GM08714 (cell line): ENCODE results near the gene GNAO1.

Experiments
- H3K4me3 ChIP-seq: fragments of 200-500 bp; sonication (Bioruptor generic); 2 replicates; pipeline ENCODE4 v1.5.1; 2014; ENCODE audit warnings: mild to moderate bottlenecking, low read length, inconsistent platforms
- ZNF274 ChIP-seq: IDR thresholded peaks from 2 replicates; pipeline ENCODE4 v1.6.1; 2012; ENCODE audit warnings: mild to moderate bottlenecking, low read depth, low read length

The GNAO1 gene

DNA sequence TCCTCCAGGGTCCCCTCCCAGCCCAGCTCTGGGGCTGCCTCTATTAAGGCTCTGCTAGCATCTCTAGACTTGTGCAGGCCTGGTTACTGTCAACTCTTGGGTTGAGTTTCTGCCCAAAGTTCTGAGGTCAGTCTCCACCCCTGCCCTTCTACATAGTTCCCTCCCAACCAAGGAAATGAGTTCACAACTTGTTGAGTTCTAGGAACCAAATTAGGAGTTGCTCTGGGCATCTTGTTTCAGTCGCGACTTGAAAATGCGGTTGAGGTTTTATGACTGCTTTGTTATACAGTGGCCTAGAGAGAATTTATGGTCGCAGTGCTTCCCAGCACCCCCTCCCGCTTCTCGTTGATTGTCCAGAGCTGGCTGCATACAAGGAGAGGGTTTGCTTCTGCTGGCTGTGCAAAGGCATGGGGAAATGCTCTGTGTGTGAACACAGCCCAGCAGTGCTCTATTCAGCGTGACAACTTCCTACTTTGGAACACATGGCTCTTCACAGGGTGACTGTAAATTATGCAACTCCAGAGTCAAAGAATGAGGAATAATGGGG, 20.2 kb downstream of the GNAO1 start:
- no peak for TF ChIP-seq ZNF274
- H3K4me3 ChIP-seq: no peak overlapping the region

DNA sequence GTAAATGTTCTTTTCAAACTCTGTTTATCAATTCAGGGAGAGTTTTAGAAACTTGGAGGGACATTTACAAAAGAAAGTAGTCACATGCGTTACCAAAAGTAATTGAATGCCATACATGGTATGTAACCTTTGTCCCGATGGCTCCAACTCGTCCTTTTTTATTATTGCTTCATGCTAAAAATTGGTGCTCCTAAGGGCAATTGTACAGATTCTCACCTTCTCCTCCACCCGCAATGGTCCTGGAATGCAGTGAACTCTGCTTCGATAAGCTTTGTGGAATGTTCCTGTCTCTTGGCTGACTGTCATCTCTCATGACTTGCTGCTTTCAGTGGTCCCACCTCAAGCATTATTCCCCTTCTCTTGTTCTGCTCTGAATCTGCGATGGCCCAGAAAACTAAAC, 20.9 kb downstream of the GNAO1 start:
- no peak for TF ChIP-seq ZNF274

DNA sequence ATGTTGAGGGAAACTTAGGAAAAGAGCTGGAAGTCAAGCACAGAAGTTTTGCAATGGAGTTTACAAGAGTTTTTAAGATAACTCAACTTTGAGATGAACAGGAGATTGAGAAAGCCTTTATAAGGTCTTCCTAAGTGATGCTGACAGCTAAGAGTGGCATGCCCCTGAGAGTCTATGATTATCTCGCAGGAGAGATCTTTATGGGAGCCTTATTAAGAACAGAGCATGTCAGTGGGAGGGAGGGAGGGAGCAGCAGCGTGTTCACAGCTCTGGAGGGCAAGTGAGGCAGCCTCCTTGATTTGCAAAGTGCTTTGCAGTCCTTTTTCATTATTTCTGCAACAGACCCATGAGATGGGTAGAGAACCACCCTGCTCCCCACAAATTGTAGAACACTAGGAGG, 30.7 kb downstream of the GNAO1 start:
- no peak for TF ChIP-seq ZNF274

More for the DNA sequence above, 20.9 kb downstream of the GNAO1 start:
- H3K4me3 ChIP-seq: no peak overlapping the region

DNA sequence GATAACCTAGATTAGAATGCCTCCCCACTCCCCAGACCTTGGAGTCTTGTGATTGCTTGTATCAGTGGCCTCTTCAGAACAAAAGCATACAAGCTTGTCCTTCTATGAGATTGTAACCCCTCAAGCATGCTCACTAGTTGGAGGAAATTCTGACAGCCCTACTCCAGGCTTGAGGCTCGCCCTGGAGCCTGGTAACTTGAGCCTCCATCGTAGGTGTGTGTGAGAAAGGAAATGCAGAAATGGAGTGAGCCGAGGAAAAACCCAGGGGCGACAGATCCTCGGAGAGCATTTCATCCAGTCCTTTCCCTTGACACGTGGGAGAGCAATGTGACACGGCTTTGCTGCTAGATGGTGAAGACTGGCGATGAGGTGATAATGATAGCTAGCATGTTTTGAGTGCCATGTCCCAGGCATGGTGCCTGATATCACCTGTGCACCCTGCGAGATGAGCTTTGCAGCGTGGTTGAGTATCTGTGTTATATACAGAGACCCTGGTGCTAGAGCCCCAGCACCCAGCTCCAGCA, 31.2 kb downstream of the GNAO1 start:
- TF ChIP-seq ZNF274: no peak

More for the DNA sequence above, 30.7 kb downstream of the GNAO1 start:
- H3K4me3 ChIP-seq: no peak overlapping the region

DNA sequence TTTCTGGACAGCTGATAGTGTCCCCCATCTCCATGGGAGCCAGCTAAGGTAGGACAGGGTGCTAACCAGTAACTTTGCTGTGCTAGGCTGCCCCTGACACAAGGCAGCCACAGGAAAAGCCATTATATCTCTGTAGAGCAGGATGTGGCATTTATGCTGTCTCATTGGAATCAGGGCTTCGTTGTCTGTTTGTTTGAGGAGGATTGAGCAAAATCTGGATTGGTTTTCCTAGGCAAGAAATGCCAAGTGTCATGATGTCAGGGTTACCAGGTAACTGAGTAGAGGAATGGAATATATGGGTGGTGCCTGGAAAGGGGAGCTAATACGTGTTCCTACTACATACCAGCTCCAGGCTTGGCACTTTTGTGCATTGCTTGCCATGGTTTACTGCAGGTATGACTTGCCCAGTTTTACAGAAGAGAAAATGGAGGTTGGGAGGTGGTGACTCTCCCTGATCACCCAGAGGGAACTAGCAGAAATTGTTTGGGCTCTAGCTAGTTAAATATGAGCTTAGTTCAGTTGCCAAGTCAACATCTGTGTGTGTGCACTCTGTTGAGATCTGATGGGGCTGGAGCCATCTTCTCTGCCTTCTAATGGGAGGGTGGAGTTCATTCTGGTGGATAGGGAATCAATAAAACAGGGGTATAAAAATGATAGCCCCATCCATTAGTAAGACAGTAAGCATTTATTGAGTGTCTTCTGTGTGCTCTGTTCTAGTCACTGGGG, 33.9 kb downstream of the GNAO1 start:
- no peak for TF ChIP-seq ZNF274
- no peak overlapping the region for H3K4me3 ChIP-seq

More for the DNA sequence above, 31.2 kb downstream of the GNAO1 start:
- H3K4me3 ChIP-seq: no peak overlapping the region

DNA sequence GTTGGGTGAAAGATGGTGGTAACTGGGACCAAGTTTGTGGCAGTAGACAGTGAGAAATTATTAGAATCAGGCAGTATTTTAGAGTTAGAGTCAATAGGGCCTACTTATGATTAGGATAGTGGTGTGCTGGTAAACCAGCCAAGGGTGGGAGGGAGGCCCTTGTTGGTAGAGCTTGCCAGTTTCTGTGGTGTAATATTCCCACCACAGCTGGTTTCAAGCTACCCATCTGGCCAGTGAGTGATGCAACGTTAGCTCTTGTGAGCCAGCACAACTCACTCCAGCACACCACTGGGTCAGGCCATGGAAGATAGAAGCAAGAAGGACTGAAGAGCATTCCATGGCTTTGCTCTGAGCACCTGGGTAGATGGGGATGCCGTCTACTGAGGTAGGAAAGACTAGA, 34.9 kb downstream of the GNAO1 start:
- no peak for TF ChIP-seq ZNF274
- no peak overlapping the region for H3K4me3 ChIP-seq

DNA sequence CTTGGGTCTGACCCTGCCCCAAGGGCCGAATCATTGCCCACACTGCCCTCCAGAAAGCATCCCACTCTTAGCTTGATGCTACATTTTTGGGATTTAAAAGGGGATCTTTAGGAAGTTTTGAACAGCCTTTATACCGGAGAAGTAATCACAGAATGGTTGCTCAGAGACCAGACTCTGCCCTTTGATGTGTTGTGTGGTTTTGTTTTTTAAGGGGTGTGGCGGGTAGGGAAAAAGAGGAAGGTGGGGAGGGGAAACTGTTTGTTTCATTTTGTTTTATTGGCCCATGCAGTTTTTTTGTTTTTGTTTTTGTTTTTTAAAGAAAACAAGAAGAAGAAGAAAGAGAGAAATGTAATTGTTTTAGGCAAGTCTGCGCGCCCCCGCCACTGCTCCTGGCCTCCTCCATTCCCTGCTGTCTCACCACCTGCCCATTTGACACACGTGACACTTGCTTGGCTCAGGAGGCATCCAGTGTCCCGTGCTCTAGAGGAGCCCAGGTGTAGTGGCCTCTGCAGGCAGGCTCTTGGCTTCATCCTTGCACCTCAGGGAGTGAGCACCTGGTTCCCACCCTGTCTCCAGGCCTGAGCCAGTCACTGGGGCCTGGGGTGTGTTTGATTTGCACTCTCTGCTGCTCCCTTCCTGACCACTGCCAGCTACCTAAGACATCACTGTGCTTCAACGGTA, 35.7 kb downstream of the GNAO1 start:
- H3K4me3 ChIP-seq: no peak overlapping the region
- no peak for TF ChIP-seq ZNF274

DNA sequence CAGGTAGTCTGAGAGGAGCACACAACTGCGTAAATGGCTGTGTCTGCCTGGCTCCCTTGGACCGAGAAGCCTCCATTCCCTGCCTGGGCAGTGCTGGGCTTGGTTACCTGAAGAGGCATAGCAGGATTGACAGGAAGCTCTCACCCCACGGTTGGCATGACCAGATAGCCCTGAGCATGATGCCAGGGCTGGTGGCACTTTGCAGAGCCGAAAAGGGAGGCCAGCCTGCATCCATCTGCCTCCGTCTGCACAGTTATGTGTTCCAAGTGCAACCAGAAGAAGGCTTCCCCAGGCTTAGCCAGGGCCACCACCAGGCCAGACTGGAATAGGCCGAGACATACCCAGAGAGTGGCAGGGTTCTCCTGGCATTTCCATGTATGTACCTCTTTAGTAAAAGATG, 36.6 kb downstream of the GNAO1 start:
- no peak for TF ChIP-seq ZNF274
- H3K4me3 ChIP-seq: no peak overlapping the region

DNA sequence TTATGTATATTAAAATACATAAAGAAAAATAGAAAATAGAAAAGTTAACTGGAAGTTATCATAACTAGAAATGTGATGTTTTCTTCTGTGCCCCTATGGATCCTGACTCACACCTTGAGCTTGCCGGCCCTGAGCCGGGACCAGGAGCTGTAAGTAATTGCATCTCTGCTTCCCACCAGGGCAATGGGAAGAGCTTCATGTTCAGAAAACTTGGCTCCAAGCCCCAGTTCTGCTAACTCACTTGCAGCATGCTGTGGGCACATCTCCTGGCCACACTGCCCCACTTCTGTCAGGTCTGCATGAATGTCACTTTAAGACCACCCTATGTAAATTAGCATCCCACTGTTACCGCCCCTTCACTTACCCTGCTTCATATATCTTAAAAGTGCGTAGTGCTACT, 37.2 kb downstream of the GNAO1 start:
- no peak for TF ChIP-seq ZNF274
- no peak overlapping the region for H3K4me3 ChIP-seq

DNA sequence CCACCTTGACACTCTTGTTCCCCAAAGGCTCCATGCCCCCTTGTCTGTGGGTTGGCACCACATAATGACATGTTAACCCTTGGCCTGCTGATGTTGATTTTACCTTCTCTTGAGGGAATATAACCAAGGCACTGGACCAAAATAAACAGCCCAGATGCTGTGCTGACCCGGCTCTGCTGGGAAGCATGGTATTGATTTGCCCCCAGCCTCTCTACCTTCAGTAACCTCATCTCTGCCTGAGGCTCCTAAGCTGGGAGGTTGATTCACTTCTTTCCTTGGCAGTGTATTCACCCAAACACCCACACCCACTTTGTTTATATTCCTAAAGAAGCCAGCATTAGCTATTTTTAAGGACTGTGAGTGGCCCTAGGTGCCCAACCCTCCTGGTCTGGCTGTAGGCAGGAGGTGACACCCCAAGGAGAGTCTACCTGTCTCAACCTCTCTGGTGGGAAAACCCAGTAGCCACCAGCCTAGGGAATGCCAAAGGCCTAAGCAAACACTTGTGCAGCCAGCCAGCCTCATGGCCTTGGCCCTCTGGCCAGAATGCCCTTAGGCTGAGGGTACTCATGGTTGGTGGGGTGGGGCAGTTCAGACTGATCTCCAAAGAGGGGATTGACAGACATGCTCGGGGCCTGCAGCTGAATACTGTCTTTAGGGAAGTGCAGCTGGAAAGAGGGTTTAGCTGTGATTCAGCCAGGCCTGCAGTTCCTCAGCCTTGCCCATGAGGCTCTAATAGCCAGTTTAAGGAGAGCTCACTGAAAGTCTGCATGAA, 42.7 kb downstream of the GNAO1 start:
- H3K4me3 ChIP-seq: no peak overlapping the region
- TF ChIP-seq ZNF274: no peak

DNA sequence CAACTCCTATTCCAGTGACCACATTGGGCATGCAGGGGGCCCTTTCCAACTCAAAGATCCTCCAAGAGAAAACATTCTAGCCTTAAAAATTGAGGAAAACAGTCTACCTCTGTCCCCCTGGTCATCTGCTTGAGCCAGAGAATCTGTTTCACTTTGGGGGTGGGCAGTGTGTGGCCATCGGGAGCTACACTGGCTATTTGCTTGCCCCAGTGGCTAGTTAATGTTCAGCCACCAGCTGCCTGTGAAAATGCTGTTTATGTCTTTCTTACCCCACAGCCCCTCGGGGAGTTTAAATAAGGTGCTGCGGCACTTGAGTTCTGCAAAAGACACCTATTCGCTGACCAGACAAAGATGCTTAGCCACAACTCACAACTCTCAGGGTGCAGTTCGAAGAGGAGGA, 43.4 kb downstream of the GNAO1 start:
- TF ChIP-seq ZNF274: no peak
- H3K4me3 ChIP-seq: no peak overlapping the region

DNA sequence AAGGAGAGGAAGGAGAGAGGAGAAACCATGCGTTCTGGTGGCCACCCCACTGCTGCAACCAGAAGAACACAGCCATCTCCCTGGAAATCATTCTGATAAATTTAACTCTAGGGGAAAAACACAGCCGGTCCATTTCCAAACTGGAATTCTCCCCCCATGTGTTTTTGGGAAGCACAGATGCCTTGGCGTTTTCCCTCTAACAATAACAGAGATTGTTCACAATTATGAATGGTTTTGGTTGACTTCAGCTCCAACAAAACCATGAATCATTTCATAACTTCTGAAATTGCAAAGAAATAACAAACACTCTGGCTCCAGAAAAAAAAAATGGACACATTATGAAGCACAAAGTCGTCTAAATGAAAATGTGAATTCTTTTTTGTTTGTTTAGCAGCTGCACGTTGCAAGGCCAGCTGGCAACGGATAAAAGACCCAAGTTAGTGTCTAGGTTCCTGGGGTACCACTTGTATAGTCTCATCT, 46.2 kb downstream of the GNAO1 start:
- TF ChIP-seq ZNF274: no peak

DNA sequence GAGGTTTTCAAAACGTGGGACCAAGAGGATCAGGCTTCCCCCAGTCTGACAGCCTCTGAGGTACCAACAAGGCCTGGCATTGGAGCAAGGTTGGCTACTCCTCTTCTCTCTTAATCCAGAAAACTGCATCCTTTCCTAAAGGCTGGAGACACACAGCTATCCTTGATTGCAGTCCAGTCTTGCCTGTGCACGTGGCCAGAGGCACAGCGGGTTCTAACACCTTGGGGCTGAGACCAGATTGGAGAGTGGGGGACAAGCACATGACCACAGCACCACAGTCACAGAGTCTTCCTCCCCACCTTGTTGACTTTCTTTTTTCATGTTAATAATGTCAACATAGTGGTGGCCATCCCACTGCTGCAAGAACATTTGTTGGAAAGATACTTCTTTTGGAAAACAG, 46.9 kb downstream of the GNAO1 start:
- no peak overlapping the region for H3K4me3 ChIP-seq
- no peak for TF ChIP-seq ZNF274

More for the DNA sequence above, 46.2 kb downstream of the GNAO1 start:
- H3K4me3 ChIP-seq: no peak overlapping the region

DNA sequence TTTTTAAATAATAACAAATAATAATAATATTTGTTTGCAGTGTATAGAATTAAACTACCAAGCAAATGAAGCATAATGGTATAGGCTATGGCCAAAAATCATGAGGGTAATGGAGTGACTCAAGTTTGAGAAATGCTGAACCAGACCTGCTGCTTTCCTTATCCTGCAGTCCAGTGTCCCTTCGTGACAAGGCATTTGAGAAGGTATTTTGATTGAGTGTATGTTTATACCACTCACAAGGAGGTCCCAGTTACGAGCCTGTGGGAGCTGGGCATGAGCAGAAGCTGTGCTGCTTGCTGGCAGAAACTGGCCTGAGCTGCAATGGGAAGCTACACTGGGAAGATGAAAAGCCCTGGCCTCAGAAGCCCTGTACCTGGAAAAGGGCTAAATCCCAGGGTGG, 50.3 kb downstream of the GNAO1 start:
- H3K4me3 ChIP-seq: no peak overlapping the region
- no peak for TF ChIP-seq ZNF274

DNA sequence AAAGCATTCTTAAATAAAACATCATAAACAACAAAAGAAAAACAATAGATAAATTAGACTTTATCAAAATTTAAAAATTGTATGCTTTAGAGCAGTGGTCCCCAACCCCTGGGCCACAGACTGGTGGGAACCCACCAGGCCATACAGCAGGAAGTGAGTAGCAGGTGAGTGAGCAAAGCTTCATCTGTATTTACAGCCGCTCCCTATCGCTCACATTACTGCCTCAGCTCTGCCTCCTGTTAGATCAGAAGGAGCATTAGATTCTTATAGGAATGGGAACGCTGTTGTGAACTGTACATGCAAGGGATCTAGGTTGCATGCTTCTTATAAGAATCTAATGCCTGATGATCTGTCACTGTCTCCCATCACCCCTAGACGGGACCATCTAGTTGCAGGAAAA, 51.5 kb downstream of the GNAO1 start:
- no peak overlapping the region for H3K4me3 ChIP-seq
- TF ChIP-seq ZNF274: no peak
